ENCODE results near the gene PLEKHH1.

PLEKHH1 gene

GRCh38 chr14:67555518-67556090 is 22.5 kb downstream of the PLEKHH1 start:
- H3K36me3 ChIP-seq (ENCODE audit: insufficient read depth, low read depth, low read length) = peaks cover 17% of the 10 kb centered on the region; the same call in 1 of the 2 replicates

GRCh38 chr14:67556671-67557070 is 23.6 kb downstream of the PLEKHH1 start:
- H3K4me1 ChIP-seq (ENCODE audit: insufficient read depth, low read length) = no peaks in the 10 kb centered on the region
- H3K27me3 ChIP-seq (ENCODE audit: insufficient read depth, low read length) = no peaks in the 10 kb centered on the region
- H3K9me3 ChIP-seq (ENCODE audit: insufficient read depth, low read depth, low read length) = no peaks in the 10 kb centered on the region
- H3K9ac ChIP-seq (ENCODE audit: low read depth, low read length) = no peak overlapping the region
- no peak overlapping the region for H3K4me3 ChIP-seq (ENCODE audit: low read length)
- peaks cover 21% of the 10 kb centered on the region; the same call in 1 of the 2 replicates for H3K36me3 ChIP-seq (ENCODE audit: insufficient read depth, low read depth, low read length)
- no peak overlapping the region for H3K27ac ChIP-seq (ENCODE audit: low read length)

More at GRCh38 chr14:67555518-67556090, 22.5 kb downstream of the PLEKHH1 start:
- Histone ChIP-seq H3K4me1 (ENCODE audit: insufficient read depth, low read length) (no peaks in the 10 kb centered on the region), H3K27me3 (ENCODE audit: insufficient read depth, low read length) (no peaks in the 10 kb centered on the region), H3K9me3 (ENCODE audit: insufficient read depth, low read depth, low read length) (no peaks in the 10 kb centered on the region), H3K9ac (ENCODE audit: low read depth, low read length) (no peak overlapping the region), H3K4me3 (ENCODE audit: low read length) (no peak overlapping the region), H3K27ac (ENCODE audit: low read length) (no peak overlapping the region)

- H3K4me3 ChIP-seq (ENCODE audit: low read length) = no peak overlapping the region
- H3K4me1 ChIP-seq (ENCODE audit: insufficient read depth, low read length) = no peaks in the 10 kb centered on the region
- H3K27me3 ChIP-seq (ENCODE audit: insufficient read depth, low read length) = no peaks in the 10 kb centered on the region
- H3K9ac ChIP-seq (ENCODE audit: low read depth, low read length) = no peak overlapping the region
- H3K36me3 ChIP-seq (ENCODE audit: insufficient read depth, low read depth, low read length) = peaks cover 21% of the 10 kb centered on the region; the same call in 1 of the 2 replicates
- H3K9me3 ChIP-seq (ENCODE audit: insufficient read depth, low read depth, low read length) = no peaks in the 10 kb centered on the region
- no peak overlapping the region for H3K27ac ChIP-seq (ENCODE audit: low read length)
Measured at GRCh38 chr14:67557118-67557517, 24.0 kb downstream of the PLEKHH1 start.

- no peak overlapping the region for H3K27ac ChIP-seq (ENCODE audit: low read length)
- H3K4me1 ChIP-seq (ENCODE audit: insufficient read depth, low read length) = no peaks in the 10 kb centered on the region
- no peaks in the 10 kb centered on the region for H3K9me3 ChIP-seq (ENCODE audit: insufficient read depth, low read depth, low read length)
- H3K27me3 ChIP-seq (ENCODE audit: insufficient read depth, low read length) = no peaks in the 10 kb centered on the region
- H3K9ac ChIP-seq (ENCODE audit: low read depth, low read length) = no peak overlapping the region
- peaks cover 26% of the 10 kb centered on the region; the same call in 1 of the 2 replicates for H3K36me3 ChIP-seq (ENCODE audit: insufficient read depth, low read depth, low read length)
- H3K4me3 ChIP-seq (ENCODE audit: low read length) = no peak overlapping the region
Measured at GRCh38 chr14:67557656-67558055, 24.6 kb downstream of the PLEKHH1 start.

GRCh38 chr14:67559639-67560038 is 26.5 kb downstream of the PLEKHH1 start:
- H3K36me3 ChIP-seq (ENCODE audit: insufficient read depth, low read depth, low read length) = peaks cover 36% of the 10 kb centered on the region; the same call in 1 of the 2 replicates
- no peaks in the 10 kb centered on the region for H3K9me3 ChIP-seq (ENCODE audit: insufficient read depth, low read depth, low read length)
- H3K27ac ChIP-seq (ENCODE audit: low read length) = no peak overlapping the region
- H3K4me3 ChIP-seq (ENCODE audit: low read length) = no peak overlapping the region
- H3K27me3 ChIP-seq (ENCODE audit: insufficient read depth, low read length) = no peaks in the 10 kb centered on the region
- H3K9ac ChIP-seq (ENCODE audit: low read depth, low read length) = no peak overlapping the region
- H3K4me1 ChIP-seq (ENCODE audit: insufficient read depth, low read length) = no peaks in the 10 kb centered on the region

GRCh38 chr14:67562025-67562775 is 29.1 kb downstream of the PLEKHH1 start:
- H3K27me3 ChIP-seq (ENCODE audit: insufficient read depth, low read length) = no peaks in the 10 kb centered on the region
- peaks cover 30% of the 10 kb centered on the region; the same call in 1 of the 2 replicates for H3K36me3 ChIP-seq (ENCODE audit: insufficient read depth, low read depth, low read length)
- H3K9me3 ChIP-seq (ENCODE audit: insufficient read depth, low read depth, low read length) = no peaks in the 10 kb centered on the region
- no peaks in the 10 kb centered on the region for H3K4me1 ChIP-seq (ENCODE audit: insufficient read depth, low read length)
- no peak overlapping the region for H3K4me3 ChIP-seq (ENCODE audit: low read length)
- H3K27ac ChIP-seq (ENCODE audit: low read length) = no peak overlapping the region
- H3K9ac ChIP-seq (ENCODE audit: low read depth, low read length) = no peak overlapping the region

GRCh38 chr14:67562776-67563150 is 29.7 kb downstream of the PLEKHH1 start:
- Histone ChIP-seq H3K9ac (ENCODE audit: low read depth, low read length) (no peak overlapping the region), H3K27me3 (ENCODE audit: insufficient read depth, low read length) (no peaks in the 10 kb centered on the region), H3K9me3 (ENCODE audit: insufficient read depth, low read depth, low read length) (no peaks in the 10 kb centered on the region), H3K27ac (ENCODE audit: low read length) (no peak overlapping the region), H3K4me1 (ENCODE audit: insufficient read depth, low read length) (no peaks in the 10 kb centered on the region), H3K4me3 (ENCODE audit: low read length) (no peak overlapping the region), H3K36me3 (ENCODE audit: insufficient read depth, low read depth, low read length) (peaks cover 28% of the 10 kb centered on the region; the same call in 1 of the 2 replicates)

- H3K9me3 ChIP-seq (ENCODE audit: insufficient read depth, low read depth, low read length) = no peaks in the 10 kb centered on the region
- H3K36me3 ChIP-seq (ENCODE audit: insufficient read depth, low read depth, low read length) = peaks cover 18% of the 10 kb centered on the region; the same call in 1 of the 2 replicates
- no peak overlapping the region for H3K27ac ChIP-seq (ENCODE audit: low read length)
- no peaks in the 10 kb centered on the region; the same call in 1 of the 2 replicates for H3K4me1 ChIP-seq (ENCODE audit: insufficient read depth, low read length)
- no peaks in the 10 kb centered on the region for H3K27me3 ChIP-seq (ENCODE audit: insufficient read depth, low read length)
- H3K4me3 ChIP-seq (ENCODE audit: low read length) = no peak overlapping the region
- no peak overlapping the region for H3K9ac ChIP-seq (ENCODE audit: low read depth, low read length)
Measured at GRCh38 chr14:67564236-67564635, 31.1 kb downstream of the PLEKHH1 start.

GRCh38 chr14:67566908-67567307 is 33.8 kb downstream of the PLEKHH1 start:
- no peak overlapping the region for H3K27ac ChIP-seq (ENCODE audit: low read length)

GRCh38 chr14:67567654-67568053 is 34.6 kb downstream of the PLEKHH1 start:
- Histone ChIP-seq H3K9me3 (ENCODE audit: insufficient read depth, low read depth, low read length) (no peaks in the 10 kb centered on the region), H3K9ac (ENCODE audit: low read depth, low read length) (no peak overlapping the region)

More at GRCh38 chr14:67566908-67567307, 33.8 kb downstream of the PLEKHH1 start:
- Histone ChIP-seq H3K27me3 (ENCODE audit: insufficient read depth, low read length) (no peaks in the 10 kb centered on the region), H3K9me3 (ENCODE audit: insufficient read depth, low read depth, low read length) (no peaks in the 10 kb centered on the region), H3K4me3 (ENCODE audit: low read length) (no peak overlapping the region), H3K4me1 (ENCODE audit: insufficient read depth, low read length) (no peaks in the 10 kb centered on the region; the same call in 1 of the 2 replicates), H3K36me3 (ENCODE audit: insufficient read depth, low read depth, low read length) (peaks cover 15% of the 10 kb centered on the region; the same call in 1 of the 2 replicates), H3K9ac (ENCODE audit: low read depth, low read length) (no peak overlapping the region)

GRCh38 chr14:67569011-67569650 is 36.0 kb downstream of the PLEKHH1 start:
- H3K27me3 ChIP-seq (ENCODE audit: insufficient read depth, low read length) = no peaks in the 10 kb centered on the region
- H3K9ac ChIP-seq (ENCODE audit: low read depth, low read length) = no peak overlapping the region
- no peak overlapping the region for H3K27ac ChIP-seq (ENCODE audit: low read length)
- no peak overlapping the region for H3K4me3 ChIP-seq (ENCODE audit: low read length)
- H3K9me3 ChIP-seq (ENCODE audit: insufficient read depth, low read depth, low read length) = no peaks in the 10 kb centered on the region
- H3K4me1 ChIP-seq (ENCODE audit: insufficient read depth, low read length) = no peaks in the 10 kb centered on the region; the same call in 1 of the 2 replicates
- 0 out of 2 replicates have a peak, but pooled peaks cover 2% of the 10 kb centered on the region for H3K36me3 ChIP-seq (ENCODE audit: insufficient read depth, low read depth, low read length)

More at GRCh38 chr14:67567654-67568053, 34.6 kb downstream of the PLEKHH1 start:
- Histone ChIP-seq H3K4me3 (ENCODE audit: low read length) (no peak overlapping the region), H3K27ac (ENCODE audit: low read length) (no peak overlapping the region), H3K27me3 (ENCODE audit: insufficient read depth, low read length) (no peaks in the 10 kb centered on the region), H3K36me3 (ENCODE audit: insufficient read depth, low read depth, low read length) (peaks cover 9% of the 10 kb centered on the region; the same call in 1 of the 2 replicates), H3K4me1 (ENCODE audit: insufficient read depth, low read length) (no peaks in the 10 kb centered on the region; the same call in 1 of the 2 replicates)

Data from iPS-20b (cell line).